KBM-7 (cell line): Measurements from ENCODE around the gene MAPK11.
A peak's percentile ranks its signal among the peaks of the same experiment; 100 is the strongest.

Experiments used
- DNase-seq: peaks from one replicate; pipeline ENCODE4 v3.0.0-alpha.2; 2015
- in situ Hi-C: fragments of 300-500 bp; cut with MboI; formaldehyde crosslinking; loops from 2 replicates; pipeline ENCODE4 v1.14.3; 2020; ENCODE audit warnings: low sequenced_read_pairs, low pct_unique_long_range_greater_than_20kb, mixed read lengths

The MAPK11 gene

DNA sequence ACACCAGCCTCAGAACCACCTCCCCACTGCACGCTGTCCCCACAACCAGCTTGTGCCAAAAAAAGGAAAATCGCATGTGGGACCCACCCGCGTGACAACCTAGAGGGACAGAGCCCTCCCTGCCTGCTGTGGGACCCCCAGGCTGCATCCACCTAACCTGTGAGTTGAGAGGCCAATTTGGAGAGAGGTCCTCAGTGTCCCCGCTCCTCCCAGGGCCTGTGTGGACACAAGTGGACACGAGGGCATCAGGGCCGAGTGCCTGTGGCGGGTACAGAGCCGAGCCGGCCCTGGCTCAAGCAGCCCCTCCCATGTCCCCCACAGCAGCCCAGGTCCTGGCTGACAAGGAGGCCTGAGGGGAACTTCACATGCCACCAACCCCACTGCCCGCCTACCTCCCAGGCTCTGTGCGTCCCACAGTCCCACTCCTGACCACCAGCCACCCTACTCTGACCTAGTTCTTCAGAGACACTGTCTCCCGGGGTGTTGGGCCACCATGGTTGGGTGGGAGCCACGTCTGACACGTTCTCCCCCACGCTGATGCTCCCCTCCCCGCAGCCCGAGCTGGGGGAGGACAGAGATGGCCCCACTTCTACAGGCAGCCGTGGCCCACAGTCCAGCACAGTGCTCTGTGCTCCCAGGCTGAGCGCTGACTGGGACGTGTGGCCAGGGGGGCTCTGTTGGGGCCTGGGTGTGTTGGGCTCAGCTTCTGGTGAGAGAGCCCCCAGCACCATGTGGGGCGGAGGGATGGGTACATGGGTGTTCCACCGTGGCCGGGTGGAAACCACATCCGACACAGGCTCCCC is 50.2 kb downstream of the MAPK11 start:
- in situ Hi-C loops = no loop called here
- DNase-seq = no peak

DNA sequence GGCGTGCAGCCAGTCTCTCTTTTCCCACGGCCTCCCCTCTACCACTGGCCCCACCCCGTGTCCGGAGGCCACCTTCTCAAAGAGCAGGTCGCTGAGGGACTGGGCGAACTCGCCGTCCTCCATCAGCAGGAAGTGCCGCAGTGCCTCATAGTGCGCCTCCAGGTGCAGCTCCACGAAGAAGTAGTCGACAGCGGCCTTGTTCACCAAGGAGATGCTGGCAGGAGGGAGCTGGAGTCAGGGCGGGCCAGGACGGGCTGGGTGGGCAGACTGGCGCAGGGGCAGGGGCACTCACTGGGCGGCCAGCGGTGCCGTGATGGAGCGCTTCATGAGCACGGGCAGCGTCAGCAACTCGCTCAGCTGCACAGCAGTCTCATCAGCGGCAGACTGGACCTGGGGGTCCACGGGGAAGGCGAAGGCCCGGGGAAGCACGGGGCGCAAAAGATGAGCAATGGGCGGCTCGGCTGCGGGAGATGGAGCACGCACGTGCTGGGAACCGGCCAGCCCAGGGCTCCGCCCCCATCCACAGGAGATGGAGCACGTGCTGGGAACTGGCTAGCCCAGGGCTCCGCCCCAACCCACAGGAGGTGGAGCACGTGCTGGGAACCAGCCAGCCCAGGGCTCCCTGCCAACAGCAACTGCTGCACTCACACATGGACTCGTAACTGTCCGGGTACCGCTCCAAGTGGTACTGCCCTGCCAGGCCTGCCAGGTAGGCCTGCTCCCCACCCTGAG is 51.0 kb downstream of the MAPK11 start:
- in situ Hi-C loops = no loop called here
- DNase-seq = peak; percentile 49

DNA sequence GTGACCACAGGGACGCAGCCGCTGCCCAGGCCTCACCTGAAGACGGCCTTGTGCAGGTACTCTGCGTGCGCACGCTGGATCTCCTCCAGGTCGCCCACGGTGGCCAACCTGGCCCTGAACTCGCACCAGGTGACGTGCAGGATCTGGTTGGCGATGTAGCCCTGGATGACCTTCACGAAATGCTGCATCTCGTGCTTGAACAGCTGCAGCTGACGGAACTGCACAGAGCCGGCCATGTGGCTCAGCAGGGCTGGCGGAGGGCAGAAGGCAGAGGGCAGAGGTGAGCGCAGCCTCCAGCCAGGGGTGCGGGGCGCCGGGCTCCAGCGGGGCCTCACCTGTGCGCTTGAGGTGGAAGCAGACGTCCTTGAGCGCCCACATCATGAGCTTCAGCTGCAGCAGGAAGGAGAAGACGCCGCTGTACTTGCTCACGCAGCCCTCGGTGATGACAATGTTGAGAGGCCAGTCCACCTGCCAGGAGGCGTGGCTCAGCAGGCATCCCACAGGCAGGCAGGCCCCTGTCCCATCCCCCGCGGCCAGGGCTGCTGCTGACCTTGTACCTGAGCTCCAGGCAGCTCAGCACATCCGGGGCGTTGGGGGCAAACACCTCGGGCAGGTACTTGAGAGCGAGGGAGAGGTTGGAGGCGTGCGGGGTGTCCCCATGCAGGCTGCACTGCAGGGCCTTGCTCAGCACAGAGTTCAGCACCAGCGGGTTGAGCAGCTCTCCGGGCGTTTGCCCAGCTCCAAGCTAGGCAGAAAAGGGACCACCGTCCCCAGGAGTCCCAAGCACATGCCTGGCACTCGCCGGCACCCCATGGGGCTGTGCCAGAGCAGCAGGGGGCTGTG is 51.8 kb downstream of the MAPK11 start:
- no peak for DNase-seq
- in situ Hi-C loops = no loop called here

DNA sequence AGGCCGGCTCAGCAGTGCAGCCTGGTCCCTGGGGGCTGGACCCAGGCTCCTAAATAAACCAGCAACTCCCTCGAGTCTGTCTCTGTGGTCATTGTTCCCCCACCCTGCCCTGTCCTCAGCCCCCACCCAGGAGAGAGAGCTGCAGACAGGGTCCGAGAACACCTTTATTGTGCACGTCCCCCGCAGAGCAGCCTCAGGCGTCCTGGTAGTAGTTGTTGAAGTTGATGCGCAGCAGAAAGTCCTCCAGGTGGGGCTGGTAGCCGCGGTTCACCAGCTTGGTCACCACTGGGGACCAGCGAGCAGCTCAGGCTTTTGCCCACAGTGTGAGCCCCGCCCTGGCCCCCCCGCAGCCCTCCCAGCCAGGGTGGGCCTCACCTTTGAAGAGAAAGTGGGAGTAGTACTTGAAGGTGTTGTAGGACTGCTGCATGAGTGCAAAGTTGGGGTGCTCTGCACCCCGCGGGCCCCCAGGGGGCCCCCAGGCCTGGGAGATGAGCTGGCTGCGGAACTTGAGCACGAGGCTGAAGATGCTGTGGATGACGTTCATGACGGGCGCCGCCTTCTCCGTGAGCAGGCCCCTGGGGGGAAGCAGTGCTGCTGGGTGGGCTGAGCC is 52.5 kb downstream of the MAPK11 start:
- DNase-seq = no peak
- in situ Hi-C loops = no loop called here

DNA sequence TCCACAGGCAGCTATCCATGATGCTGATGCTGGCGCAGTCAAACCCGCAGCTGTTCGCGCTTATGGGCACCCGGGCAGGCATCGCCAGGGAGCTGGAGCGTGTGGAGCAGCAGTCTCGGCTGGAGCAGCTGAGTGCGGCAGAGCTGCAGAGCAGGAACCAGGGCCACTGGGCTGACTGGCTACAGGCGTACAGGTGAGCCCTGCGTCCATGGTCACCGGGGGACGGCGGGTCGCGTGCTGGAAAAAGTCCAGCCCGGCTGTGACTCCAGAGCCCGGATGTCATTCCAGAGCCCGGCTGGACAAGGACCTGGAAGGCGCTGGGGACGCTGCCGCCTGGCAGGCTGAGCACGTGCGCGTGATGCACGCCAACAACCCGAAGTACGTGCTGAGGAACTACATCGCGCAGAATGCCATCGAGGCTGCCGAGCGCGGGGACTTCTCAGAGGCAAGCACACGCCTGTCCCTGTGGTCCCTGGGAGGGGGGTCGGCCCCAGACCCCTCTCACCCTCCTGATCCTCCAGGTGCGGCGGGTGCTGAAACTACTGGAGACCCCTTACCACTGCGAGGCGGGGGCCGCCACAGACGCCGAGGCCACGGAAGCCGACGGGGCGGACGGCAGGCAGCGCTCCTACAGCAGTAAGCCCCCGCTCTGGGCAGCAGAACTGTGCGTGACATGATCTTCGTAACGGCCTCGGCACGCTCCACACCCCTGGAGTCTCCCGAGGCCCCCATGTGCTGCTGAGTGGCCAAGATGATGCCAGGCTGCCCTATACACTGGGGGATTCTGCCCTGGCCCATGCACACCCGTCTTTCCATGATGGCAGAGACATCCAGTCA is 53.3 kb downstream of the MAPK11 start:
- in situ Hi-C loops = no loop called here
- DNase-seq = no peak

DNA sequence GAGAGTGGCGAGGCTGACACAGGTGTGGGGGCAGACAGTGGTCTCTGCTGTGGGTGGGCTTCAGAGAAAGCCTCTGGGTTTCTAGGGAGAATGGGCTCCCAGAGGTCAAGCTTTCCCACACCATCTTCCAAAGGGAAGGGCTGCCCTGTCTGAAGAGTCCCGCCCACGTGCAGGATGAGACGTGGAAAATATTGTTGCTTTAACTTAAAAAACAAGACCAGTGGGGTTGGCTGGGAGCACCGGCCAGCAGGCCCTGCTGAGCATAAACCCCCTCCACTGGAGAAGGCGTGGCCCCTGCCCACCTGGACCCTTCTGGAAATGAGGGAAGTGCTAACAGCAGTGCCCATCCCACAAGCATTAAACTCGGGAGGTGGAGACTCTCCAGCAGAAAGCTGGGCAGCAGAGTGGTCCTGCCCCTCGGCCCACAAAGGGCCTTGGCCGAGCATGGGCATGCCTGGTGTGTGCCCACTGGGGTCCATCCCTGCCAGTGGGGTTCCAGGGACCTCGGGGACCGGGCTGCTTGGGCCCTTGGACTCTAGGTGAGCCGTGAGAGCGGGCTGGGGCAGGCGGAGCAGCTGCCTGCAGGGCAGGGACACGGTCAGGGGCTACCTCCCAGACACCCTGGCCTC is 54.0 kb downstream of the MAPK11 start:
- in situ Hi-C loops = no loop called here
- no peak for DNase-seq

DNA sequence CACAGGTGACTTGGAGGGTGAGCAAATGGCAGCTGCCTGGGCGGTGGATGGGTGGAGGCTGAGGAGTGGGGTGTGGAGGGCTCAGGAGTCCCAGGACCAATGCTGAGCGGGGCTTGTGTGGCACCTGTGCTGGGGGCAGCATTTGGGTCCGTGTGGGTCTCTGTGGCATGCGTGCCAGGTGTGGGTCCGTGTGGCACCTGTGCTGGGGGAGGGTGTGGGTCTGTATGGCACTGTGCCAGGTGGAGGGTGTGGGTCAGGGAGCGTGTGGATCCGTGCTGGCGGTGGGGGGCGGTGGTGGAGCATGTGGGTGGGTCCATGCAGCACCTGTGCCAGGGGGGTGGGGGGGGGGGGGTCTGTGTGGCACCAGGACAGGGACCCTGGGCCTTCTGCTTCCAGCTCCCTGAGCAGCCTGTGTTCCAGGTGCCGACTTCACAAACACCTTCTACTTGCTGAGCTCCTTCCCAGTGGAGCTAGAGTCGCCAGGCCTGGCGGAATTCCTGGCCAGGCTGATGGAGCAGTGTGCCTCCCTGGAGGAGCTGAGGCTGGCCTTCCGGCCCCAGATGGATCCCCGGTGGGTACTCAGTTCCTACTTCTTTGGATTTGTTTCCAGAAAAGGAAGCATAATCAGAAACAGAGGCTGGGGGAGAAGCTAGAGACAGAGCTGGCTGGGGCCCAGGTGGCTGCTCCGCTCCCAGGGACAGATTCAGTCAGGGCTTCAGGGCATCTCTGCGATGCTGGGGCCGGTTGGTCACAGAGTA is 54.7 kb downstream of the MAPK11 start:
- in situ Hi-C loops = no loop called here
- DNase-seq = no peak
